IMR-90 (cell line): ENCODE data around the gene FBXL19. TPM values are rescaled to one million over a fixed set of nuclear protein-coding genes. Genes with fewer than 3 reads are reported as not detected.

ENCODE experiments used
- ATAC-seq: fragments of 200-7000 bp; cut with Tn5 transposase; 2 replicates; pipeline ENCODE4 v1.9.1; 2020; ENCODE audit warnings: low read depth, mild to moderate bottlenecking, moderate library complexity
- BruUV-seq: library from RNA; stranded (reverse); fragments of 400-500 nt; replicated peaks from 2 replicates; lab custom pipeline; 2021; lab: Mats Ljungman, UMichigan
- CTCF ChIA-PET: fragments of 300-600 bp; formaldehyde crosslinking; extraction: SDS; loops from one replicate; lab custom pipeline; 2021; ENCODE audit warnings: antibody characterized with exemption; lab: Yijun Ruan, JAX
- POLR2A ChIA-PET: fragments of 300-600 bp; sonication (Branson Sonifier 250); formaldehyde crosslinking; loops from one replicate; lab custom pipeline; 2022; ENCODE audit warnings: antibody characterized with exemption; ENCODE audit not compliant: unreplicated experiment; lab: Charles Lee
- DNase-seq: peaks from one replicate; pipeline ENCODE4 v3.0.0; 2013
- H2AFZ ChIP-seq: replicated peaks from 2 replicates; pipeline ENCODE3; 2013; ENCODE audit warnings: low read length, mild to moderate bottlenecking; ENCODE audit not compliant: poor library complexity
- H2AK5ac ChIP-seq: 2 replicates; pipeline ENCODE4 v1.6.1; 2013; ENCODE audit warnings: low read depth, low read length, inconsistent platforms
- H2AK9ac ChIP-seq: replicated peaks from 2 replicates; pipeline ENCODE3; 2013; ENCODE audit warnings: mild to moderate bottlenecking, low read depth, low read length, moderate library complexity; ENCODE audit not compliant: poor library complexity
- H2BK120ac ChIP-seq: 2 replicates; pipeline ENCODE4 v1.6.1; 2013; ENCODE audit warnings: low read depth, low read length, inconsistent platforms
- H2BK15ac ChIP-seq: 3 replicates; pipeline ENCODE4 v1.6.1; 2013; ENCODE audit warnings: low read depth, low read length, inconsistent platforms
- H2BK20ac ChIP-seq: 2 replicates; pipeline ENCODE4 v1.6.1; 2013; ENCODE audit warnings: low read depth, mild to moderate bottlenecking, inconsistent platforms, low read length, moderate library complexity
- H2BK5ac ChIP-seq: 2 replicates; pipeline ENCODE4 v1.6.1; 2013; ENCODE audit warnings: mild to moderate bottlenecking, low read depth, low read length, inconsistent platforms; ENCODE audit not compliant: poor library complexity, severe bottlenecking
- H3K14ac ChIP-seq: replicated peaks from 2 replicates; pipeline ENCODE4 v1.6.1; 2013; ENCODE audit warnings: low read depth, low read length, inconsistent platforms
- H3K18ac ChIP-seq: 2 replicates; pipeline ENCODE4 v1.6.1; 2013; ENCODE audit warnings: low read depth, low read length, control low read depth
- H3K23ac ChIP-seq: 2 replicates; pipeline ENCODE4 v1.6.1; 2013; ENCODE audit warnings: low read depth, low read length, inconsistent platforms
- H3K27ac ChIP-seq: 2 replicates; pipeline ENCODE4 v1.5.1; 2013; ENCODE audit warnings: mild to moderate bottlenecking, control low read depth, low read length; ENCODE audit not compliant: insufficient read depth
- H3K27me3 ChIP-seq: 2 replicates; pipeline ENCODE4 v1.6.1; 2013; ENCODE audit warnings: low read length; ENCODE audit not compliant: control insufficient read depth, insufficient read depth
- H3K36me3 ChIP-seq: 2 replicates; pipeline ENCODE4 v1.6.1; 2013; ENCODE audit warnings: low read length, mixed read lengths; ENCODE audit not compliant: control insufficient read depth, insufficient read depth
- H3K4ac ChIP-seq: 2 replicates; pipeline ENCODE4 v1.6.1; 2013; ENCODE audit warnings: low read depth, low read length, inconsistent platforms
- H3K4me1 ChIP-seq: 2 replicates; pipeline ENCODE4 v1.6.1; 2013; ENCODE audit warnings: low read length, mixed read lengths; ENCODE audit not compliant: control insufficient read depth, insufficient read depth
- H3K4me2 ChIP-seq: 2 replicates; pipeline ENCODE4 v1.6.1; 2013; ENCODE audit warnings: low read depth, mild to moderate bottlenecking, control low read depth, low read length, moderate library complexity
- H3K4me3 ChIP-seq: 2 replicates; pipeline ENCODE4 v1.5.1; 2013; ENCODE audit warnings: low read depth, mild to moderate bottlenecking, control low read depth, low read length, moderate library complexity; ENCODE audit not compliant: insufficient read depth
- H3K56ac ChIP-seq: 2 replicates; pipeline ENCODE4 v1.6.1; 2013; ENCODE audit warnings: low read length, inconsistent platforms; ENCODE audit not compliant: insufficient read depth; ENCODE audit errors: extremely low read depth
- H3K79me1 ChIP-seq, 2 experiments: 2 replicates each; pipeline ENCODE4 v1.6.1; 2013; ENCODE audit warnings: low read length in 2 of 2, inconsistent platforms in 1 of 2, low read depth in 1 of 2
- H3K9ac ChIP-seq: 2 replicates; pipeline ENCODE4 v1.6.1; 2013; ENCODE audit warnings: low read depth, low read length, control low read depth
- H3K9me1 ChIP-seq: 2 replicates; pipeline ENCODE4 v1.6.1; 2013; ENCODE audit warnings: low read length, inconsistent platforms; ENCODE audit not compliant: insufficient read depth
- H3K9me3 ChIP-seq: 2 replicates; pipeline ENCODE4 v1.6.1; 2013; ENCODE audit warnings: low read length; ENCODE audit not compliant: control insufficient read depth, insufficient read depth
- H4K20me1 ChIP-seq: 2 replicates; pipeline ENCODE4 v1.6.1; 2013; ENCODE audit warnings: low read length, inconsistent platforms; ENCODE audit not compliant: insufficient read depth
- H4K5ac ChIP-seq: 2 replicates; pipeline ENCODE4 v1.6.1; 2013; ENCODE audit warnings: mild to moderate bottlenecking, low read depth, low read length, control low read depth
- H4K8ac ChIP-seq, 2 experiments: 2 replicates each; pipeline ENCODE4 v1.6.1; 2013; ENCODE audit warnings: low read depth in 2 of 2, low read length in 2 of 2, control low read depth in 1 of 2, inconsistent platforms in 1 of 2
- H4K91ac ChIP-seq: 2 replicates; pipeline ENCODE4 v1.6.1; 2013; ENCODE audit warnings: low read depth, low read length, inconsistent platforms; ENCODE audit not compliant: insufficient read depth
- MAFK ChIP-seq: IDR thresholded peaks from 2 replicates; pipeline ENCODE4 v1.6.1; 2012; ENCODE audit warnings: low read depth, low read length, improper control_type of control experiment
- MAZ ChIP-seq: IDR thresholded peaks from 2 replicates; pipeline ENCODE4 v1.6.1; 2012; ENCODE audit warnings: low read depth, mild to moderate bottlenecking, low read length, improper control_type of control experiment, moderate library complexity, borderline replicate concordance
- MXI1 ChIP-seq: IDR thresholded peaks from 2 replicates; pipeline ENCODE4 v1.6.1; 2012; ENCODE audit warnings: low read depth, mild to moderate bottlenecking, low read length, moderate library complexity, borderline replicate concordance
- WGBS, 2 experiments: methylation state at CpG; one replicate each; pipeline versions ENCODE4 v1.1.5 to v1.1.7; 2013; ENCODE audit warnings: missing lambda C conversion rate in 2 of 2; ENCODE audit not compliant: insufficient read length in 1 of 2; ENCODE audit errors: extremely low coverage in 2 of 2; 5-methylcytosine and 5-hydroxymethylcytosine counted together
- dilution Hi-C: fragments of 300-500 bp; cut with HindIII; formaldehyde crosslinking; loops from one replicate; pipeline ENCODE4 v1.14.3; 2018; ENCODE audit warnings: low sequenced_read_pairs; ENCODE audit not compliant: unreplicated experiment
- in situ Hi-C: fragments of 300-500 bp; cut with MboI; formaldehyde crosslinking; loops from 3 replicates; pipeline ENCODE4 v1.14.3; 2019; ENCODE audit warnings: low sequenced_read_pairs, inconsistent platforms, mixed read lengths
- intact Hi-C: fragments of 100-400 bp; cut with micrococcal nuclease; formaldehyde crosslinking; loops from 2 replicates; pipeline ENCODE4 v1.10.0; 2022
- polyA plus RNA-seq, 3 experiments: library from polyadenylated mRNA; depleted of rRNA; stranded (reverse); fragments of >200 nt; gene quantifications; 2 replicates each; pipeline ENCODE4 v1.2.3, GENCODE V29; 2012; ENCODE audit warnings: low replicate concordance in 1 of 3
- total RNA-seq: library from RNA; depleted of rRNA; stranded (reverse); fragments of >200 nt; gene quantifications from 2 replicates; pipeline ENCODE4 v1.2.3, GENCODE V29; 2012

Gene FBXL19
- total and polyA plus RNA-seq, 2 of the 4 experiments (the other 2 are of a cell fraction), result 5.0 to 13.8 TPM

- peaks cover 10% of the 10 kb centered on the region for H4K20me1 ChIP-seq
- H4K5ac ChIP-seq, result no peak overlapping the region
- H3K4me2 ChIP-seq, result no peak overlapping the region
- no peaks in the 10 kb centered on the region for H3K9me3 ChIP-seq
- H3K4ac ChIP-seq, result no peak overlapping the region
- peak overlapping the region; percentile 79 for H3K4me3 ChIP-seq
- ATAC-seq (peak; percentile 64), DNase-seq (peak; percentile 96)
- dilution Hi-C loops, result no loop called here
- WGBS, 2 experiments, result 14% methylated on average over 9 of the region's 44 CpGs; no CpG with 5 or more reads in 1 of the 2 experiments
- H2BK5ac ChIP-seq, result no peak overlapping the region
- H3K18ac ChIP-seq, result no peak overlapping the region
- H3K4me1 ChIP-seq, result peaks cover 7% of the 10 kb centered on the region
- H3K79me1 ChIP-seq, result peaks cover 15 to 42% of the 10 kb centered on the region in 2 experiments; a peak in 3 of 4 replicates
- TF ChIP-seq MXI1 (peak; percentile 39), MAZ (peak; percentile 96), MAFK (no peak)
- H2BK120ac ChIP-seq, result no peak overlapping the region
- no peak overlapping the region for H4K91ac ChIP-seq
- in situ Hi-C loops, result no loop called here
- H2AFZ ChIP-seq, result peak overlapping the region; percentile 96
- CTCF ChIA-PET, result interaction anchor here (0.6 kb wide), 1 partner anchor 255 kb away, joined by 3 read pairs; no protein-coding TSS in a partner anchor
- POLR2A ChIA-PET, result no interaction called here
- H3K14ac ChIP-seq, result no peak overlapping the region
- no peak overlapping the region for H4K8ac ChIP-seq
- 0 out of 2 replicates have a peak overlapping the region, but pooled peaks have one; percentile 1 for H2AK5ac ChIP-seq
- H3K23ac ChIP-seq, result no peak overlapping the region
- intact Hi-C loops, result no loop called here
- no peak overlapping the region for H3K56ac ChIP-seq
- peak overlapping the region; percentile 74 for H2AK9ac ChIP-seq
- H3K9me1 ChIP-seq, result peaks cover 11% of the 10 kb centered on the region; the same call in 1 of the 2 replicates
- peaks cover 16% of the 10 kb centered on the region for H3K36me3 ChIP-seq
- H3K27ac ChIP-seq, result no peak overlapping the region
- TSS peak; percentile 42 for BruUV-seq
- no peak overlapping the region for H3K9ac ChIP-seq
- H3K27me3 ChIP-seq, result no peaks in the 10 kb centered on the region
- no peak overlapping the region for H2BK20ac ChIP-seq
- no peak overlapping the region for H2BK15ac ChIP-seq
Observed at GRCh38 chr16:30947859-30948666, 24.7 kb downstream of the FBXL19 start.
